GM23338 (cell line): Measurements from ENCODE around the gene UBE3B. TPM values are rescaled to one million over a fixed set of nuclear protein-coding genes. Genes with fewer than 3 reads are reported as not detected.

Source experiments
- ATAC-seq: fragments of 200-7000 bp; cut with Tn5 transposase; 3 replicates; pipeline ENCODE4 v1.9.1; 2020
- DNase-seq: peaks from one replicate; pipeline ENCODE4 v3.0.0-alpha.2; 2015; ENCODE audit warnings: low spot score
- H2AFZ ChIP-seq: fragments of 200-600 bp; sonication (generic); 2 replicates; pipeline ENCODE4 v1.8.0; 2016; ENCODE audit warnings: antibody characterized with exemption, mild to moderate bottlenecking, moderate library complexity
- H3F3A ChIP-seq: fragments of 200-600 bp; sonication (generic); replicated peaks from 2 replicates; pipeline ENCODE4 v1.8.0; 2017; ENCODE audit warnings: antibody characterized with exemption, mixed run types, low read depth
- H3K27ac ChIP-seq: fragments of 200-600 bp; sonication (generic); 2 replicates; pipeline ENCODE4 v1.6.1; 2016; ENCODE audit warnings: low read depth
- H3K27me3 ChIP-seq: fragments of 200-600 bp; sonication (generic); 2 replicates; pipeline ENCODE4 v1.8.0; 2016; ENCODE audit warnings: mild to moderate bottlenecking, mixed run types, moderate library complexity; ENCODE audit not compliant: insufficient read depth
- H3K36me3 ChIP-seq: fragments of 200-600 bp; sonication (generic); 2 replicates; pipeline ENCODE4 v1.8.0; 2016; ENCODE audit warnings: mild to moderate bottlenecking; ENCODE audit not compliant: insufficient read depth
- H3K4me1 ChIP-seq: fragments of 200-600 bp; sonication (generic); 2 replicates; pipeline ENCODE4 v1.8.0; 2016; ENCODE audit warnings: mild to moderate bottlenecking, moderate library complexity; ENCODE audit not compliant: insufficient read depth
- H3K4me2 ChIP-seq: fragments of 200-600 bp; sonication (generic); 2 replicates; pipeline ENCODE4 v1.7.1; 2017; ENCODE audit warnings: mixed run types
- H3K4me3 ChIP-seq: fragments of 200-600 bp; sonication (generic); 2 replicates; pipeline ENCODE4 v1.6.1; 2016; ENCODE audit warnings: mixed run types
- H3K79me2 ChIP-seq: fragments of 200-600 bp; sonication (generic); replicated peaks from 2 replicates; pipeline ENCODE4 v1.8.0; 2017; ENCODE audit warnings: mild to moderate bottlenecking; ENCODE audit not compliant: insufficient read depth
- H3K9me2 ChIP-seq: fragments of 200-600 bp; sonication (generic); 2 replicates; pipeline ENCODE4 v1.8.0; 2017; ENCODE audit not compliant: insufficient read depth
- H4K20me1 ChIP-seq: fragments of 200-600 bp; sonication (generic); replicated peaks from 2 replicates; pipeline ENCODE4 v1.8.0; 2017; ENCODE audit warnings: mild to moderate bottlenecking; ENCODE audit not compliant: insufficient read depth
- H3K27ac Mint-ChIP-seq: 2 replicates; pipeline ENCODE4 v1.8.0; 2020; ENCODE audit warnings: inconsistent platforms, mild to moderate bottlenecking, moderate library complexity, mixed read lengths
- H3K27me3 Mint-ChIP-seq: 3 replicates; pipeline ENCODE4 v1.8.0; 2022; ENCODE audit warnings: low read depth, mild to moderate bottlenecking, moderate library complexity, mixed read lengths, inconsistent platforms; ENCODE audit not compliant: insufficient read depth, poor library complexity
- H3K36me3 Mint-ChIP-seq: 3 replicates; pipeline ENCODE4 v1.8.0; 2021; ENCODE audit warnings: low read depth, mild to moderate bottlenecking, inconsistent platforms, moderate library complexity, mixed read lengths
- H3K4me1 Mint-ChIP-seq: 3 replicates; pipeline ENCODE4 v1.8.0; 2020; ENCODE audit warnings: mild to moderate bottlenecking, inconsistent platforms, mixed read lengths
- H3K4me3 Mint-ChIP-seq: 3 replicates; pipeline ENCODE4 v1.8.0; 2021; ENCODE audit warnings: moderate library complexity, mild to moderate bottlenecking, inconsistent platforms, mixed read lengths
- H3K9me3 Mint-ChIP-seq: 3 replicates; pipeline ENCODE4 v1.8.0; 2020; ENCODE audit warnings: moderate library complexity, mild to moderate bottlenecking, inconsistent platforms, mixed read lengths
- CREB1 ChIP-seq: fragments of 250-450 bp; sonication (Bioruptor Pico); IDR thresholded peaks from 2 replicates; pipeline ENCODE4 v1.5.0; 2020; ENCODE audit warnings: low read depth, mild to moderate bottlenecking, moderate library complexity
- EZH2 ChIP-seq: fragments of 200-600 bp; sonication (generic); IDR thresholded peaks from one replicate; pipeline ENCODE4 v1.8.0; 2017; ENCODE audit warnings: antibody characterized with exemption, mild to moderate bottlenecking, low read depth; ENCODE audit not compliant: unreplicated experiment
- EZH2phosphoT487 ChIP-seq: fragments of 200-600 bp; sonication (generic); IDR thresholded peaks from one replicate; pipeline ENCODE4 v1.8.1; 2018; ENCODE audit warnings: antibody characterized with exemption; ENCODE audit not compliant: unreplicated experiment
- NANOG ChIP-seq: IDR thresholded peaks from 2 replicates; pipeline ENCODE4 v1.6.1; 2016; ENCODE audit warnings: antibody characterized with exemption, borderline replicate concordance
- REST ChIP-seq: IDR thresholded peaks from one replicate; pipeline ENCODE4 v1.6.1; 2018; ENCODE audit warnings: antibody characterized with exemption; ENCODE audit not compliant: unreplicated experiment
- ZNF114 ChIP-seq: fragments of 250-450 bp; sonication (Bioruptor Pico); IDR thresholded peaks from 2 replicates; pipeline ENCODE4 v1.5.0; 2020; ENCODE audit warnings: mild to moderate bottlenecking, moderate library complexity
- ZNF331 ChIP-seq: fragments of 250-450 bp; sonication (Bioruptor Pico); IDR thresholded peaks from 2 replicates; pipeline ENCODE4 v1.5.0; 2020; ENCODE audit warnings: low read depth, mild to moderate bottlenecking, moderate library complexity
- ZNF462 ChIP-seq: fragments of 250-450 bp; sonication (Bioruptor Pico); IDR thresholded peaks from 2 replicates; pipeline ENCODE4 v1.5.0; 2020; ENCODE audit warnings: mild to moderate bottlenecking, moderate library complexity
- polyA plus RNA-seq: library from polyadenylated mRNA; unstranded; fragments of >200 nt; fragmentation: Nextera tagmentation; extraction: Ambion mirVana; gene quantifications from 2 replicates; pipeline ENCODE4 v1.2.1, GENCODE V29; 2016
- total RNA-seq: library from RNA; depleted of rRNA; stranded (reverse); fragments of >200 nt; shearing (Covaris generic); gene quantifications from 2 replicates; pipeline ENCODE4 v1.2.3, GENCODE V29; 2014
- TF ChIP-seq, protein P1 (sequence below), 2 experiments: fragments of 200-600 bp in 1 of 2; sonication (generic) in 1 of 2; conservative IDR thresholded peaks; 2 replicates each; pipeline versions ENCODE4 v1.5.1 to v1.6.1; 2016 to 2017; ENCODE audit warnings: antibody characterized with exemption in 2 of 2, low read depth in 2 of 2, mild to moderate bottlenecking in 2 of 2, moderate library complexity in 1 of 2

Gene UBE3B
- total and polyA plus RNA-seq, 2 experiments from 2014 or later, result 20.8 TPM

GRCh38 chr12:109568486-109568885 is 91.1 kb downstream of the UBE3B start:
- Histone ChIP-seq H3K27ac (no peak overlapping the region), H2AFZ (no peak overlapping the region), H3K9me2 (peaks cover 5% of the 10 kb centered on the region; the same call in 1 of the 2 replicates), H3K4me3 (no peak overlapping the region), H3K27me3 (no peaks in the 10 kb centered on the region), H3F3A (no peaks in the 10 kb centered on the region), H3K36me3 (no peaks in the 10 kb centered on the region; the same call in 1 of the 2 replicates), H3K79me2 (no peaks in the 10 kb centered on the region), H3K4me2 (no peak overlapping the region), H4K20me1 (no peaks in the 10 kb centered on the region), H3K4me1 (peaks cover 4% of the 10 kb centered on the region; the same call in 1 of the 2 replicates)
- ATAC-seq (no peak), DNase-seq (no peak)
- no peak overlapping the region for H3K27ac Mint-ChIP-seq
- no peaks in the 10 kb centered on the region for H3K9me3 Mint-ChIP-seq
- H3K27me3 Mint-ChIP-seq, result peaks cover 12% of the 10 kb centered on the region
- peaks cover 6% of the 10 kb centered on the region for H3K4me1 Mint-ChIP-seq
- H3K36me3 Mint-ChIP-seq, result peaks cover 26% of the 10 kb centered on the region
- H3K4me3 Mint-ChIP-seq, result no peak overlapping the region
- no peak for TF ChIP-seq CREB1
- TF ChIP-seq EZH2, result no peak
- TF ChIP-seq NANOG, result no peak

DNA sequence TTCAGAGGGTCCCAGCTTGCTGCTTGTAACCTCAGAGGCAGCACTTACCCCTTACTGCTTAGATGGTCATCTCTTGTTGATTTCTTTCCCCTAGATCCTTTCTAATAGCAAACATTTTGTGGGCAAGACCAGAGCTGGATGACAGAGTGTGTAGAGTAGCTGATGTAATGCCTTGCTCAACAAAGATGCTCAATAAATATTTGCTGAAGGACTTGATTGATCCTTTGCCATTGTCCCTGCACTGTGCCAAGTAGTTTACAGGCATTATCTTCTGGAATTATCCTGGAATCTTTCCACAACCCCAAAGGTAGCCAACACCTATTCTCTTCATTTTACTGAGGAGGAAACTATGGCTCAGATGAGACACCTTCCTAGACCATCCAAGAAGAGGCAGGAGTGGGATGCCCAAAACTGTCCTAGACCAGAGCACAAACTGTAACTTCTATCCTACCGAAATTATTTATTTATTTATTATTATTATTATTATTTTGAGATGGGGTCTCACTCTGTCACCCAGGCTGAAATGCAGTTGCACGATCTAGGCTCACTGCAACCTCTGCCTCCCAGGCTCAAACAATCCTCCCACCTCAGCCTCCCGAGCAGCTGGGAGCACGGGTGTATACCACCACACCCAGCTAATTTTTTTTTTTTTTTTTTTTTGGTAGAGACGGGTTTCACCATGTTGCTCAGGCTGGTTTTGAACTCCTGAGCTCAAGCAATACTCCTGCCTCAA is 94.5 kb downstream of the UBE3B start:
- peaks cover 9% of the 10 kb centered on the region for H3K27me3 Mint-ChIP-seq
- Histone ChIP-seq H4K20me1 (no peaks in the 10 kb centered on the region), H3F3A (no peaks in the 10 kb centered on the region), H3K27ac (no peak overlapping the region), H3K9me2 (peaks cover 5% of the 10 kb centered on the region; the same call in 1 of the 2 replicates), H3K4me3 (peak overlapping the region; percentile 78; the same call in 1 of the 2 replicates), H2AFZ (no peak overlapping the region), H3K27me3 (no peaks in the 10 kb centered on the region), H3K36me3 (peaks cover 14% of the 10 kb centered on the region), H3K4me1 (peaks cover 14% of the 10 kb centered on the region; the same call in 1 of the 2 replicates), H3K4me2 (peak overlapping the region; percentile 77), H3K79me2 (peaks cover 20% of the 10 kb centered on the region)
- no peak for DNase-seq
- H3K27ac Mint-ChIP-seq, result no peak overlapping the region
- peaks cover 26% of the 10 kb centered on the region for H3K36me3 Mint-ChIP-seq
- no peak for ATAC-seq
- H3K4me1 Mint-ChIP-seq, result peaks cover 16% of the 10 kb centered on the region
- no peaks in the 10 kb centered on the region for H3K9me3 Mint-ChIP-seq
- H3K4me3 Mint-ChIP-seq, result no peak overlapping the region; the same call in 2 of the 3 replicates
- no peak for TF ChIP-seq ZNF331 (CRISPR knock-in tag)
- no peak for TF ChIP-seq CREB1
- TF ChIP-seq, protein P1, sequence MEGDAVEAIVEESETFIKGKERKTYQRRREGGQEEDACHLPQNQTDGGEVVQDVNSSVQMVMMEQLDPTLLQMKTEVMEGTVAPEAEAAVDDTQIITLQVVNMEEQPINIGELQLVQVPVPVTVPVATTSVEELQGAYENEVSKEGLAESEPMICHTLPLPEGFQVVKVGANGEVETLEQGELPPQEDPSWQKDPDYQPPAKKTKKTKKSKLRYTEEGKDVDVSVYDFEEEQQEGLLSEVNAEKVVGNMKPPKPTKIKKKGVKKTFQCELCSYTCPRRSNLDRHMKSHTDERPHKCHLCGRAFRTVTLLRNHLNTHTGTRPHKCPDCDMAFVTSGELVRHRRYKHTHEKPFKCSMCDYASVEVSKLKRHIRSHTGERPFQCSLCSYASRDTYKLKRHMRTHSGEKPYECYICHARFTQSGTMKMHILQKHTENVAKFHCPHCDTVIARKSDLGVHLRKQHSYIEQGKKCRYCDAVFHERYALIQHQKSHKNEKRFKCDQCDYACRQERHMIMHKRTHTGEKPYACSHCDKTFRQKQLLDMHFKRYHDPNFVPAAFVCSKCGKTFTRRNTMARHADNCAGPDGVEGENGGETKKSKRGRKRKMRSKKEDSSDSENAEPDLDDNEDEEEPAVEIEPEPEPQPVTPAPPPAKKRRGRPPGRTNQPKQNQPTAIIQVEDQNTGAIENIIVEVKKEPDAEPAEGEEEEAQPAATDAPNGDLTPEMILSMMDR (conservative IDR thresholded peaks at IDR 0.05; ENCODE audit: low read depth in 2 of 2), result no peak
- no peak for TF ChIP-seq ZNF462
- no peak for TF ChIP-seq EZH2phosphoT487
- TF ChIP-seq REST, result no peak
- TF ChIP-seq ZNF114 (CRISPR knock-in tag), result no peak
